C4-2B (cell line): ENCODE data around the gene WNT3.

Experiments used
- H3K27ac ChIP-seq: fragments of 450-650 bp; 2 replicates; pipeline ENCODE4 v1.5.1; 2017
- CTCF ChIP-seq: fragments of 450-650 bp; conservative IDR thresholded peaks from 2 replicates; pipeline ENCODE4 v1.5.1; 2017; ENCODE audit warnings: mild to moderate bottlenecking
- ZFX ChIP-seq: fragments of 450-650 bp; IDR thresholded peaks from 2 replicates; pipeline ENCODE4 v1.6.1; 2017

The WNT3 gene

GRCh38 chr17:46857600-46857999, 39.1 kb upstream of the WNT3 start:
- TF ChIP-seq ZFX (no peak), CTCF (no peak)
- H3K27ac ChIP-seq = no peak overlapping the region

GRCh38 chr17:46854948-46855347, 36.5 kb upstream of the WNT3 start:
- no peak overlapping the region for H3K27ac ChIP-seq
- no peak for TF ChIP-seq CTCF
- no peak for TF ChIP-seq ZFX

- H3K27ac ChIP-seq = no peak overlapping the region
- no peak for TF ChIP-seq CTCF
- TF ChIP-seq ZFX = no peak
These were observed 36.0 kb upstream of the WNT3 start for GRCh38 chr17:46854515-46854914.

- TF ChIP-seq ZFX = no peak
- TF ChIP-seq CTCF = no peak
- H3K27ac ChIP-seq = no peak overlapping the region
These were observed 35.5 kb upstream of the WNT3 start for GRCh38 chr17:46853896-46854444.

DNA sequence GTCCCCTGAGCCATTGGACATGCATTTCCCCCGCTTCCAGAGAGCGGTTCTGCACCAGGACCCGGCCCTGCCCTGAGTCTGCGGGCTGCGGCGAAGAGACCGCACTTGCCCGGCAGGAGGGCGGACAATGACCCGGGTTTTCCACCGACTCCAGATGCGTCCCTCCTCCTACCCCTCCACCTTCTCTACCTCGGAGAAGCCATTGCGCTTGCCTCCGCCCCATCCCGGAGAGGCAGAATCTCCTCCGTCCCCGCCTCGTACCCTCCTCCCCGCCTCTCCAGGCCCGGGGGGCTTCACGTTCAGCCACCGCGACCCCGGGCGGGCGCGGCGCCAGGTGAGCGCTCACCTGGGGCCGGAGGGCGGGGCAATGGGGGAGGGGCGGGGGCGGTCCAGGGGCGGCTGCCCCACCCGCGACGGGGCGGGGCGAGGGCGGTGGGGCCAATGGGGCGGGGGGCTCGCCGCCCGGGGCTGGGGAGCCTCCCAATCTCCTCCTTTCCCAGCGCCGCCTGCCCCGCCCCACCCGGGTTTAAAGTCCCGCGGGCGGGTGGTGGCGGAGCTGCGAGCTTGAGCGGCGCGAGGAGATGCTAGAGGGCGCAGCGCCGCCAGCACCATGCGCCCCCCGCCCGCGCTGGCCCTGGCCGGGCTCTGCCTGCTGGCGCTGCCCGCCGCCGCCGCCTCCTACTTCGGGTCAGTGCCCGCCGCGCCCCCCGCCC, 32.7 kb upstream of the WNT3 start, which contains the start of gene WNT9B:
Gene WNT9B, plus strand, starts transcription at position 555 of the 713 bp plus-strand sequence. Its CDS starts 56 bp downstream, at position 611.
- no peak within 1 kb of the TSS for H3K27ac ChIP-seq
- no peak for TF ChIP-seq ZFX
- no peak; the same call in 1 of the 2 replicates for TF ChIP-seq CTCF

DNA sequence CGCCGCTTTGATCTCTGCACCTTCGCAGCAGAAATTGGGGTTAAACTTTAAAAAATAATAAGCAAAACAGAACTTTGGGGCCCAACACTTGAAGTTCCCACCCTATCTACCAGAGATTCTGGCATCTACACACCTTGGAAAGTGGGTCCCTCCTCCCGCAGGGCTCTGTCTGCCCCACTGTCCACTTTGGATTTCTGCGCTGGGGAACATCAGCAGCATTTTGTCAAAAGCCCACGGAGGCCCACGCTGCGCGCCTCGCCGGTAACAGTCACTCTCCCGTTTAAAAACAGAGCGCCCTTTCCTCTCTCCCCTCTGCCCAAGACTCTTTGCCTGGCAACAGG, 32.2 kb upstream of the WNT3 start:
- TF ChIP-seq ZFX (no peak), CTCF (no peak)
- no peak overlapping the region for H3K27ac ChIP-seq

DNA sequence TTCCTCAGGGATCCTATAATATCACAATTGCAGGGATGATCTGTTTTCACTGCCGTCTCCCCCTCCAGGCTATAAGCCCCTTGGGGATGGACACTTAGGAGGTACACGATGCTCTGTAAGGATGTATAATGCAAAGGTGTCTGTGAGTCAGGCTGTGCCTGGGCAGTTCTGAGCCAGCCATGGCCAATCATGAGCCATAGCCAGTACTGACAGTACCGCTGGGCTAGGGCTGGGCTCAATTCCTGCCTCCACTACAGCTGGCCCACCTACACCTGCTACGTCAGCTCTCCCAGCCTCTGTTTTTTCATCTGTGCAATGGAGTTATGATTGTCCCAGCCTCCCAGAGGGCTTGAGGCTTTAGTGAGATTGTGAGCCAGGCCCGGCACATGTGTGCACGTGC, 30.0 kb upstream of the WNT3 start:
- no peak for TF ChIP-seq ZFX
- no peak overlapping the region for H3K27ac ChIP-seq
